Transverse colon (tissue), 4 donors: ENCODE measurements around the gene PKIB. TPM values are rescaled to one million over a fixed set of nuclear protein-coding genes. Genes with fewer than 3 reads are reported as not detected.

Experiments
- DNase-seq: peaks from one replicate; pipeline ENCODE4 v3.0.0-alpha.2; 2019
- H3K27ac ChIP-seq, 4 donors: fragments of 200-600 bp; sonication (generic); 2 replicates each; pipeline ENCODE4 v1.5.1; 2016 to 2018; ENCODE audit warnings: inconsistent platforms in 4 of 4
- H3K27me3 ChIP-seq: fragments of 200-600 bp; sonication (generic); 2 replicates; pipeline ENCODE4 v1.5.1; 2017; ENCODE audit warnings: inconsistent platforms
- H3K36me3 ChIP-seq, 4 donors: fragments of 200-600 bp; sonication (generic); 2 replicates each; pipeline ENCODE4 v1.5.1; 2017 to 2019; ENCODE audit warnings: inconsistent platforms in 4 of 4
- H3K4me1 ChIP-seq, 4 donors: fragments of 200-600 bp; sonication (generic); 2 replicates each; pipeline ENCODE4 v1.5.1; 2017 to 2020; ENCODE audit warnings: inconsistent platforms in 4 of 4
- H3K4me3 ChIP-seq, 4 donors: fragments of 200-600 bp; sonication (generic); 1 replicate in 1 of 4; 2 replicates in 3 of 4; pipeline versions ENCODE4 v1.5.1 to v1.6.1; 2017 to 2019; ENCODE audit warnings: inconsistent platforms in 4 of 4
- H3K9me3 ChIP-seq, 2 donors: fragments of 200-600 bp; sonication (generic); 2 replicates each; pipeline ENCODE4 v1.5.1; 2017 to 2019; ENCODE audit warnings: inconsistent platforms in 2 of 2
- CTCF ChIP-seq, 5 experiments: fragments of 200-600 bp in 3 of 5; fragments of 450-650 bp in 2 of 5; sonication (generic) in 3 of 5; IDR thresholded peaks; 1 replicate in 2 of 5; 2 replicates in 3 of 5; pipeline ENCODE4 v1.5.1; 2016 to 2017; ENCODE audit warnings: antibody characterized with exemption in 5 of 5, inconsistent platforms in 3 of 5, mild to moderate bottlenecking in 2 of 5, moderate library complexity in 1 of 5
- EP300 ChIP-seq: sonication (generic); formaldehyde crosslinking; IDR thresholded peaks from one replicate; pipeline ENCODE4 v1.6.1; 2017; ENCODE audit warnings: antibody characterized with exemption, low read depth
- POLR2A ChIP-seq: fragments of 450-650 bp; IDR thresholded peaks from one replicate; pipeline ENCODE4 v1.6.1; 2016; ENCODE audit warnings: antibody characterized with exemption, mild to moderate bottlenecking, moderate library complexity
- POLR2AphosphoS5 ChIP-seq, 3 donors: sonication (generic); formaldehyde crosslinking; IDR thresholded peaks; one replicate each; pipeline ENCODE4 v1.6.1; 2016; ENCODE audit warnings: antibody characterized with exemption in 3 of 3
- WGBS, 2 donors: methylation state at CpG; one replicate each; pipeline ENCODE4 v1.1.5; 2018; ENCODE audit warnings: low coverage in 1 of 2; 5-methylcytosine and 5-hydroxymethylcytosine counted together
- in situ Hi-C, 4 donors: fragments of 200-750 bp; cut with MboI; loops; one replicate each; pipeline versions ENCODE4 v1.15.0 to v1.15.1; 2017; ENCODE audit warnings: low sequenced_read_pairs in 3 of 4, low pct_ligation_motif_present in 1 of 4, low pct_unique_long_range_greater_than_20kb in 1 of 4
- intact Hi-C: fragments of 100-400 bp; cut with DNase I; formaldehyde crosslinking; loops from one replicate; pipeline ENCODE4 v1.15.1; 2023; ENCODE audit warnings: low total_unique reads
- total RNA-seq, 4 donors: library from RNA; depleted of rRNA; stranded (reverse); fragments of >200 nt; gene quantifications; one replicate each; pipeline ENCODE4 v1.1.0, GENCODE V29; 2016

PKIB gene
- total RNA-seq, 4 donors from 2014 or later = 45.2 to 163 (median 96.1) TPM

- TF ChIP-seq CTCF (IDR thresholded peaks at IDR 0.05) (no peak), POLR2AphosphoS5 (IDR thresholded peaks at IDR 0.05) (no peak), POLR2A (no peak), EP300 (no peak)
- Histone ChIP-seq H3K27me3 (no peaks in the 10 kb centered on the region), H3K36me3 (no peaks in the 10 kb centered on the region), H3K4me3 (no peak overlapping the region), H3K27ac (no peak overlapping the region), H3K9me3 (no peaks in the 10 kb centered on the region), H3K4me1 (no peaks in the 10 kb centered on the region)
- 84 to 86% methylated on average over 1 to 4 of the region's 4 CpGs for WGBS, 2 donors
- intact Hi-C loops = no loop called here
- DNase-seq = no peak
- in situ Hi-C loops = no loop called here
These were observed 35.1 kb downstream of the PKIB start for GRCh38 chr6:122645256-122645655.

DNA sequence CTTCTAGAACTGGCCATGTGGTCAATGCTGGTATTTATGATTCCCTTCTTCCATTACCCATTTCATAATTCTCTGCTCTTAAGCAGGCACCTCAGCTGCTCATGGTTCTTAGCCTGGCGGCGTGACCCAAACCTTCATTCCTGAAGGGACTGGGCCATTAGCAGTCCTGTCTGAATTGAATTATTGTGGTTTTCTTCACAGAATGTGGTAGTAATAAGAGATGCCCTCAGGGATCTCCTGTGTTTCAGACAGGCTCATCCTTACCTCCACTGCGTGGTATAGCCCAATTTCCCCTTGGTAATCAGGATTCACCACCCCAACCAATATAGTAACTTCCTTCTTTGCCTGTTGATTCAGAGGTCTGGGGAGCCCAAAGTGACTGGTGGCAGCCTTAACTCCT, 37.6 kb downstream of the PKIB start:
- H3K27me3 ChIP-seq = no peaks in the 10 kb centered on the region
- 53 to 70% methylated on average over 3 of the region's 3 CpGs for WGBS, 2 donors
- no peaks in the 10 kb centered on the region for H3K9me3 ChIP-seq
- in situ Hi-C loops (no loop called here), intact Hi-C loops (no loop called here)
- H3K36me3 ChIP-seq = no peaks in the 10 kb centered on the region
- TF ChIP-seq EP300 (no peak), POLR2A (no peak), CTCF (IDR thresholded peaks at IDR 0.05) (no peak), POLR2AphosphoS5 (IDR thresholded peaks at IDR 0.05) (no peak)
- peaks cover 0 to 6% (median 0%) of the 10 kb centered on the region in 4 donors for H3K4me1 ChIP-seq
- DNase-seq = no peak
- H3K27ac ChIP-seq = no peak overlapping the region
- H3K4me3 ChIP-seq = no peak overlapping the region

GRCh38 chr6:122648726-122649125, 38.5 kb downstream of the PKIB start:
- intact Hi-C loops (no loop called here), in situ Hi-C loops (no loop called here)
- no peaks in the 10 kb centered on the region for H3K36me3 ChIP-seq
- peaks cover 0 to 14% (median 0%) of the 10 kb centered on the region in 4 donors for H3K4me1 ChIP-seq
- no peak overlapping the region for H3K27ac ChIP-seq
- no peaks in the 10 kb centered on the region for H3K9me3 ChIP-seq
- no peak for TF ChIP-seq EP300
- no peak for TF ChIP-seq POLR2AphosphoS5 (IDR thresholded peaks at IDR 0.05)
- no peak for TF ChIP-seq POLR2A
- TF ChIP-seq CTCF (IDR thresholded peaks at IDR 0.05) = no peak
- no peak overlapping the region for H3K4me3 ChIP-seq
- no peaks in the 10 kb centered on the region for H3K27me3 ChIP-seq
- 92% methylated on average over 2 of the region's 2 CpGs; no CpG with 5 or more reads in 1 of the 2 donors for WGBS, 2 donors
- DNase-seq = no peak

GRCh38 chr6:122649701-122650100, 39.5 kb downstream of the PKIB start:
- no peak for DNase-seq
- no peaks in the 10 kb centered on the region for H3K9me3 ChIP-seq
- in situ Hi-C loops = no loop called here
- WGBS, 2 donors = 92 to 100% methylated on average over 3 of the region's 3 CpGs
- peaks cover 0 to 15% (median 0%) of the 10 kb centered on the region in 4 donors for H3K4me1 ChIP-seq
- intact Hi-C loops = no loop called here
- no peak overlapping the region for H3K4me3 ChIP-seq
- no peaks in the 10 kb centered on the region for H3K27me3 ChIP-seq
- H3K36me3 ChIP-seq = no peaks in the 10 kb centered on the region
- no peak overlapping the region for H3K27ac ChIP-seq
- no peak for TF ChIP-seq POLR2AphosphoS5 (IDR thresholded peaks at IDR 0.05)
- TF ChIP-seq EP300 = no peak
- no peak for TF ChIP-seq CTCF (IDR thresholded peaks at IDR 0.05)
- TF ChIP-seq POLR2A = no peak
